Measurements from ENCODE around the gene ZBTB47.

GRCh38 chr3:42605546-42606173, 47.8 kb upstream of the ZBTB47 start:
- TF ChIP-seq POLR2A (IDR thresholded peaks at IDR 0.05; ENCODE audit: low read depth, low read length) (no peak), POLR2AphosphoS5 (IDR thresholded peaks at IDR 0.05; ENCODE audit: low read depth, low read length) (no peak), TAF1 (IDR thresholded peaks at IDR 0.05; ENCODE audit: borderline replicate concordance, low read depth, low read length) (no peak)
